ENCODE results near the gene LRP2.

DNA sequence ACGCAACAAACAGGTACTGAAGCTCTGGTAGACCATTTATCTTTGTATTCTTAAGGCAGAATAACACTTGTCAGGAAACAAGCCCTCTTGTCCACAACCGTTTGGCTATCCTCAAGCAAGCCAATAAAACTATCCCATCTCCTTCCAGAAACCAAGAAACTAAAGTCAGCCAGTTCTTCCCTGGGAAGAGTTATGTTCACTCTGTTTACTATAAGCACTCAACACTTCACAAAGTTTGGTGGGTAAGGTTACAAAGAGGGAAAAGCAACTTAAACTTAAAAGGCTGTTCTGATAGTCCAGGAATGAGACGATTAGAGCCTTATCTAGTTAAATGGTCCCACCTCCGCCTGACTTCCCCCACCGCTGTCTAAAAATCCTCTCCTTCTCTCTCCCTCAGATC is 25.6 kb downstream of the LRP2 start:
- TF ChIP-seq CTCF (IDR thresholded peaks at IDR 0.05; ENCODE audit: low read depth, low read length) (no peak), POLR2A (IDR thresholded peaks at IDR 0.05; ENCODE audit: extremely low read depth, insufficient read length) (no peak), MYC (IDR thresholded peaks at IDR 0.05; ENCODE audit: low read depth, low read length) (no peak)
- TF ChIP-seq, protein P1, sequence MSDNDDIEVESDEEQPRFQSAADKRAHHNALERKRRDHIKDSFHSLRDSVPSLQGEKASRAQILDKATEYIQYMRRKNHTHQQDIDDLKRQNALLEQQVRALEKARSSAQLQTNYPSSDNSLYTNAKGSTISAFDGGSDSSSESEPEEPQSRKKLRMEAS (IDR thresholded peaks at IDR 0.05; ENCODE audit: low read depth, low read length): no peak

Measured in NB4 (cell line).